T-helper 22 cell (primary cell): ENCODE results near the gene PACSIN1.
"Not testable (repeated sequence)": the region's sequence is repeated elsewhere in the genome, so short reads cannot be mapped to it uniquely, and the experiment has no call there.

Experiments used
- DNase-seq: peaks from one replicate; pipeline ENCODE4 v3.0.0-alpha.2; 2020; ENCODE audit warnings: low read depth

PACSIN1 gene

GRCh38 chr6:34485321-34486060 is 19.6 kb downstream of the PACSIN1 start:
- DNase-seq: no peak

DNA sequence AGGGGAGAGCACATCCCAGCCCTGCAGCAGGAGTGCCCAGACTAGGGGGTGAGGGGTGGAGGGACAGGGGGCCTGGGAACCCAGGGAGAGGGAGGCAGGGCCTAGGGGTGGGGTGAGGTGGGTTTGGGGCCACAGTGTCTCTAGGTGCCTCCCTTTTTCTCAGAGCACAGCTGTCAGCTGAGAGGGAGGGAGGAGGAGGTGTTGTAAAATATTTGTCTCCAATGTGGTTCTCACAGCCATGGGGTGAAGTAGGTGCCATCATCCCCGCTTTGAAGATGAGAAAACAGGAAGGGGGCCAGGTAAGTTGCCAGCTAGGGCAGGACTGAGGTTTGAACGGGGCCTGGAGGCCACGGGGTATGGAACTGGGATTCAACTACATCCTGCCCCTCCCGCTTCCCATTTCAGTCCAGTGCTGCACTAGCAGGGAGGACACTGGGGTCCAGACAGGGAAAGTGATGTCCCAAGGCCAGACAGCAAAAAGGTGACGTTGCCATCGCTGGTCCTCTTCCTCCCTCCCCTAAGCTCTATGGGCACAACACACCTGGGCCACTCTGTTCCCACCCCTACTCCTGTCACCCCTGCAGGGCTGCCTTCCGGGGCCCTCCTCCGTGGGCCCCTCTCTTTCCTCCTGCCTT is 20.3 kb downstream of the PACSIN1 start:
- DNase-seq: no peak

DNA sequence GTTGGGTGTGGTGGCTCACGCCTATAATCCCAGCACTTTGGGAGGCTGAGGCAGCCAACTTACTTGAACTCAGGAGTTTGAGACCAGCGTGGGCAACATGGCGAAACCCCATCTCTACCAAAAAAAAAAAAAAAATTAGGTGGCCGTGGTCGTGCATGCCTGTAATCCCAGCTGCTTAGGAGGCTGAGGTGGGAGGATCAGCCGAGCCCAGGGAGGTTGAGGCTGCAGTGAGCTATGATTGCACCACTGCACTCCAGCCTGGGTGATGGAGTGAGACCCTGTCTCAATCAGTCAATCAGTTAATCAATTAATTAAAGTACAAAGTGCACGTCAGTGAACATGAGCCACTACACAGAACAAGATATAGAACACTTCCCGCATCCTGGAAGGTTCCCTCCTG is 21.0 kb downstream of the PACSIN1 start:
- DNase-seq: not testable (repeated sequence)

- DNase-seq: no peak
Observed at GRCh38 chr6:34487536-34487935, 21.7 kb downstream of the PACSIN1 start.

GRCh38 chr6:34489207-34489805 is 23.4 kb downstream of the PACSIN1 start:
- DNase-seq: no peak

GRCh38 chr6:34490390-34491090 is 24.7 kb downstream of the PACSIN1 start:
- no peak for DNase-seq

GRCh38 chr6:34491091-34491430 is 25.2 kb downstream of the PACSIN1 start:
- no peak for DNase-seq

DNA sequence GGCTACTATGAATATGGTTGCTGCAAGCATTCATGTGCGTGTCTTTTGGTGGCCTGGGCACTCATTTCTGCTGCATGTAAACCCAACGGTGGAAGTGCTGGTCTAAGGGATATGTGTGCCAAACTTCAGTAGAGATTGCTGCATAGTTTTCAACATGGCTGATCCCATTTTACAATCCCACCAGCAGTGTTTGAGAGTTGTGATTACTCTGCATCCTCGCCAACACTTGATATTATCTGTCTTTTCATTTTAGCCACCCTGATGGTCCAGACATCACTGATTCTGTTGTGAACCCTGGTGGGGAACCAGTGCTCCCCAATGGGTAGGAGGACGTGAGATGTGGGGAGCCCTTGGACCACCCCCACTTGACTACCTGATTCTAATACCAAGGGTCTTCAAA is 27.5 kb downstream of the PACSIN1 start:
- DNase-seq: no peak

DNA sequence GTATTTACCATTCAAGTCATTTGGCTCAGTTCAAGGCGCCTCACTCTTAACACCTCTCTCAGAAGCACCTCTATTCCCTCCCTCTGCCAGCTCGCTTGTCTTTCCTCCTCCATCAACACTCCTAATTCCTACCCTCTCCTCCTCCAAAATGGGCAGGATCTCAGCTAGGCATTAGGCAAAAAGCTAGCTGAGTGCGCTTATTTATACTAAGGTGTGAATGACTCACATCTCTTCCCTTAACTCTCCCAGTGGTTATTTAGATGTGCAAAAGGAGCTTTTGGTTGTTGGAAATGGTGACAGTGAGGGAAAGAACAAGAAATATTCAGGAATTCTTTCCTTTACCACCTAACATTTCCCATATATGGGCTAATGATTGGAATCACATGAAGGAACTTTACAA is 29.1 kb downstream of the PACSIN1 start:
- DNase-seq: no peak

GRCh38 chr6:34496103-34496685 is 30.3 kb downstream of the PACSIN1 start:
- DNase-seq: no peak

DNA sequence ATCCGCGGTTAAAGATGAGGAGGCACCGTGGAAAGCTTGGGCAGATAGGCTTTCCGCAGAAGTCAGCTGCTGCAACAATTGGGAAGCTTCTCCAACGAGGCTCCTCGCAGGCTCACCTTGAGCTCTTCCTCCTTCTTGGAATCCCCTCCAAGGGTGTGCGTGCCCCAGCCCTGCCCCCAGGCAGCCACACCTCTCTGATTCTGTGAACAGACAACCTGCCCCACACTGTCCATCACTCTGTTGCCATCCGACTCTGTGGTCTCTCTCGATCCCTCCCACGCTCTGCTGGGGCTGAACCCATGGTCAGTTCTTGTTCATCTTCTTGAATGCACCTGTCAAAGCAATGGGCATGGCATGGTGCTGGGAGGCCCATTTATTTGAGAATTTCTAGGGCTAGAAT is 31.5 kb downstream of the PACSIN1 start:
- no peak for DNase-seq

GRCh38 chr6:34506718-34507117 is 40.8 kb downstream of the PACSIN1 start:
- DNase-seq: no peak

DNA sequence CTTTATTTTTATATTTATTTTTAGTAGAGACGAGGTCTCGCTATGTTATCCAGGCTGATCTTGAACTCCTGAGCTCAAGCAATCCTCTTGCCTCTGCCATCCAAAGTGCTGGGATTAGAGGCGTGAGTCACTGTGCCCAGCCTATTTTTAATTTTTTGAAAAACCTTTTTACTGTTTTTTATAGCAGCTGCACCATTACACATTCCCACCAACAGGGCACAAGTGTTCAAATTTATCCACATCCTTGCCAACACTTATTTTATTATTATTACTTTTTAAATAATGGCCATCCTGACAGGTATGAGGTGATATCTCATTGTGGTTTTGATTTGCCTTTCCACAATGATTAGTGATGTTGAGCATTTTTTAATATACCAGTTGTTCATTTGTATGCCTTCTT is 42.5 kb downstream of the PACSIN1 start:
- no peak for DNase-seq

GRCh38 chr6:34509782-34510181 is 43.9 kb downstream of the PACSIN1 start:
- DNase-seq: no peak

- DNase-seq: no peak
Observed at GRCh38 chr6:34510299-34510698, 44.4 kb downstream of the PACSIN1 start.

GRCh38 chr6:34511214-34511914 is 45.5 kb downstream of the PACSIN1 start:
- DNase-seq: no peak

- no peak for DNase-seq
Observed at GRCh38 chr6:34511915-34512737, 46.2 kb downstream of the PACSIN1 start.

- DNase-seq: no peak
Observed at GRCh38 chr6:34512738-34513115, 46.9 kb downstream of the PACSIN1 start.

- no peak for DNase-seq
Observed at GRCh38 chr6:34513646-34514045, 47.8 kb downstream of the PACSIN1 start.

DNA sequence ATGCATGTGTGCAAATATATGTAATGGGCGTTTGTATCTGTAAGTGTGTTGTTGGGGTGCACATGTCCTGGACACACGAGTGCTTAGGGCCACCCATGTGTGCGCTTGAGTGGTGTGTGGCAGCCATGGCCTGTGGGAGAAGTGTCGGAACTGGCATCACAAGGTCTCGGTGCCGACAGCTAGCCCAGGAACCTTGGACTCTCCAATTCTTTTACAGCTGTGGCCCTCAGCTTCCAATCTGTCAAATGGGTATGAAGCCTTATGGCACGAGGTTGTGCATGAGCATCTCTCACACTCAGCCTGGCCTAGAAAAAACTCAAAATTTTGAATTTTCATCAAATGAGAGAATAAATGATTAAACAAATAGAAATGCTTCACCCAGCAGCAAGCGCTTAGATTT is 48.2 kb downstream of the PACSIN1 start:
- no peak for DNase-seq
